Inflammatory macrophage treated with lipopolysaccharide for 1 hour (primary cell): Measurements from ENCODE around the gene MCTP1.

Experiments used
- DNase-seq, 2 donors: peaks; one replicate each; pipeline ENCODE4 v3.0.0-alpha.2; 2020 to 2022

The MCTP1 gene

GRCh38 chr5:95113489-95113888 lies 171.4 kb downstream of the MCTP1 start:
- DNase-seq, result peak in 1 of 2 donors; percentile 2

DNA sequence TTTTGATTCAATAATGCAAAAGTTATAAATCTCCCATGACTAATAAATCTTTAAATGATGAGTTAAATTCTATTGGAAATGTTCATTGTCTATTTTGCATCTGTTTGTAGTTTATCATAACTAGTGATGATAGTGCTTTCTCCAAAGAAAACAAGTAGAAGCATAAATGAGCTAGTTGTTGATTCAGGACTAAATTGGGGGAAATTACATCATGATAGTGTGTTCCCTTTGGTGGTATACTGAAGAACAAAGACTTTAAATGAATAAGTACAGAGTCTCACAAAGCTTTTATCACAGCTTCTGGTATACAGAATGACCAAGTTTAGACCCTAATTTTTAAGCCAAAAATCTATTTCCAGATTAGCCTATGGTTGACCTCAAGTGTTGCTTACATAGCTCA lies 173.8 kb downstream of the MCTP1 start:
- DNase-seq, result no peak

GRCh38 chr5:95110118-95110517 lies 174.8 kb downstream of the MCTP1 start:
- DNase-seq, result no peak

DNA sequence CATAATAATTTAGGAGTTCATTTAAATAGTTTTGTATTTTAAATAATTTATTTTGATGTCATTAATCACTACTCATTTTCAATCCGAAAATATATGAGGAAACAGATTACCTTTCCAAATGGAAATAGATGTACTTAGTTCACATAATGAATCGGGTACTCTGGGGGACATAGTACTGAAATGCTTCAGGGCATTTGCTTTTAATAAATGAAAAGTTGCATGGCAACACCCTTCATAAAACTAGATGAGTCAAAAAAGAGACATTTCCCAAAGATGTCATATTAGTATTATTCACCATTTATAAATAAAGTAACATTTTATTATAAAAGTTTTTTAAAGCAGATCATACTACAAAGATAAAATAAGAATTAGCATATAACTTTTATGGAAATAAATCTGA lies 177.8 kb downstream of the MCTP1 start:
- DNase-seq, result no peak

GRCh38 chr5:95105638-95106037 lies 179.3 kb downstream of the MCTP1 start:
- DNase-seq, result no peak

DNA sequence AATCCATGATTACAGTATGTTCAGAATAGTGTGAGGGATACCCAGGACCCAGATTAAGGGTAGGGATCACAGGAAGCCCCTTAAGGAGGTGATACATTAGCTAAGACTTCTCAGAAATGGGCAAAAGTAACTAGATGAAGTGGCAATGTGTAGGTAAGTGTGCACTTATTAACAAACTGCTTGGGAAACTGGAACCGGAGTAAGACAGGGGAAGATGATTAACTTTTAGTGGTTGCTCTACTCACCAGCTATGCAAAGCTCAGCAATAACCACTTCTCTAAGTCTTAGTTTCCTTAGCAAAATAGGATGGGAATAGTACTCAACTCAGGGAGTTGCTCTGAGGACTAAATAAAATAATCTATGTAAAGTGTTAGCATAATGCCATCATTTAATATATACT lies 182.2 kb downstream of the MCTP1 start:
- DNase-seq, result no peak

- DNase-seq, result no peak
These were observed 182.8 kb downstream of the MCTP1 start for GRCh38 chr5:95102080-95102479.

- DNase-seq, result no peak
These were observed 184.3 kb downstream of the MCTP1 start for GRCh38 chr5:95100551-95100950.

DNA sequence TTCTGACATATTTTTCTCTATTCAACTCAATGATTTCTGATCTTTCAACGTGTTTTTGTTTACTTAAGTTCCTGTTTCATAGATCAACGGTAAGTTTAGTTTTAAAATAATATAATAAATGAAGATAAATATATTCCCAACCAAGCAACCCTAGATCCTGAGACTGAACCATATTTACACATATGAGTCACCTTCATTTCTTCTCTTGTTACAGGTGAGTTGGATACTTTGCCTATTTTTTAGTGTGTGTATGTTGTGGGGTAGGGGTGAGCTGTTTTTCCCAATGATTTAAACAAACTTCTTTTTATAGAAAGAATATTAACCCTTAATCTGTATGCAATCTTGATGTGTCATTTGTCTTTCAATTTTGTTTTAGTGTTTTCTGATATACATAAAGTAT lies 186.9 kb downstream of the MCTP1 start:
- DNase-seq, result no peak

DNA sequence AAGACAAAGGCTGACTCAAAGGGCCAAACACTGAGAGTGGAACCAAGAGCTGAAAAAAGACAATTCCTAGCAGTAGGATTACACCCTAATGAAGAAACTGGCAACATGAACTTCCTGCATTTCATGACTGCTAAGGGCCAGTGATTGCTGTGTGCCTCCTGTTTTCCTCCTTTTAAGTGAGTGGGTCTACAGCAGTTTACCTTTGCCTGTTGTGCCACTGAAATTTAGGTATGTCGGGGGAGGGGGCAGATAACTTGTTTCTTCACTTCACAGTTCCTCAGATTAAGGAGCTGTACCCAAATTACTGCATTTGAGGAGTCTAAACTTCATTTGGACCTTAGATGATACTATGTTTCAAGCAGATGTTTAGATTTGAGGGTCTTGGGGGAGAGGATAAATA lies 191.7 kb downstream of the MCTP1 start:
- no peak for DNase-seq

- DNase-seq, result no peak
These were observed 194.1 kb downstream of the MCTP1 start for GRCh38 chr5:95090774-95091173.

DNA sequence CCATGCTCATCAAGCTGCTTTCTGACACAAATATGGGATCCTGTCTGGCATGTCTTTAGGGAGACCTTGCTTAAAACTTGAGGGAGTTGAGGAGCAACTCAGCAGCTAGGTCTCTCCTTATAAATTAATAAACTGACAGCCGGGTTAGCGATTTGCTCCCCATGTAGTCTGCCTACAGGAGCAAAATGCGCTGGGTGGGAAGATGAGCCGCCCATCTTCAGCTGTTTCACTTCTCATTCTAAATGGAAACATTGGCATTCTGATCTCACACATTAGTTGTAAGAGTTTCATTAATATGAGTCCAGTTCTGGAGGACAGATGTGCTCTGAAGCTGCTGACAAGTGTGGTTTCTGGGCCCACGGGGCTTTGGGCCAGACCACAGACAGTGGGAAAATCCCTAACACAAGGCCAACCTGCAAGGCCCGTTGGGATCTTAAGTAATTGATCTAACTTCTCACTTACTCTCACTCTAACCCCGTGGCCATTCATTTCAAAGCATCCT lies 197.0 kb downstream of the MCTP1 start:
- DNase-seq, result peak; percentile 62 to 81

DNA sequence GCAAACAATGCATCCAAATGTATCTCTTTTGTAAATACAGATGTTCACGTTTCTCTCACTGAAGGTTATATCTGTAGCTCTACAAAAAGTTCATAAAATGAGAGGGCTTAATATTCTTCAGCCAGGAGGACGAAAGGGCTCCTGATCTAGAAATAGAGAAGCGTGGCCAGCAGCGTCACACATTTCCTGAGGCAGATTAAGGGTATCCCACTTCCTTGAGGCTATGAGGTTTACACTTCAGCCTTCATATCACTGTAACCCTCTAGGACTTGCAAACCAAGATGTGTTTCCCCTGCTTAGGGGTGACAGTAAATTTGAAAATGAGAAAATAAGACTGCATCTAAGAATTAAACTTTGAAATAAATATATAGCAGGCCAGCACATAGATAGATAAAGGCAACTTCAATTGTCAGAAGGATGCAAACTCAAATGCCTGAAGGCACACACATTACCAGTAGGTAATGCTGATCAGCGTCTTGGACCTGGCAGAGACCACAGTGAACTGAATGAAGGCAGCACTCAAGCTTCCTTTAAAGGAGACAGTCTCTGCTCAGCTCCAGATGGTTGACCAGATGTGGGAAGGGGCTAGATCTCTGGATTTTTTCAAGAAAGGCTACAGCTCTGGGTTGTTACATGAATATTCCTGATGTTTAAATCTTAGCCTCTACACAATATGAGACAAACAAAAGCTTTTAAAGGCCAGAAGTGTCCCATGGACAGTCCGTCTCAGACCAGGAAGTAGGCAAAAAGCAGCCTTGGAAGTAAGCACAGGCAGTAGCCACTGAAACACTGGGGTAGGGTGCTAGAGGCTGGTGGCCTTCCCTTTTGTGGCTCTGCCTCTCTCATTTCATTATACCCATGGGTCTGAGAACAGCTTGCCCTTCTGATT lies 197.7 kb downstream of the MCTP1 start:
- DNase-seq, result peak; percentile 37 to 47

GRCh38 chr5:95084757-95085156 lies 200.1 kb downstream of the MCTP1 start:
- DNase-seq, result no peak

DNA sequence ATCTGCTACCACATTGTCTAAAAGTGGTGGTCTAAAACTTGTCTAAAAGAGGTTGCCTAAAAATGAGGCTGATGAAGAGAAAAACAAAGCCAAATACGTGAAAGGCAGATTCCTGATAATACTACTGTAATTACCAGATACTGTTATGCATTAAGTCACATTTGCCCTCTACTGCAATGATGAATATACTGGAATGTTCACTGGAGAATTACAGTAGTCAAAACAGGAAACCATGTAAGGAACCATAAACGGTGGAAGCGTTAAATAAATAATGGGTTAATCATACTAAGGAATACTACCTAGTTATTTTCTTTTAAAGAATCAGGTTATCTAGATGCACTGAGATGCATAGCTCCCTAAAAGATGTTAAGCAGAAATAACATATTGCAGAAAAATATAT lies 201.3 kb downstream of the MCTP1 start:
- DNase-seq, result no peak

- DNase-seq, result peak; percentile 62 to 82
These were observed 202.9 kb downstream of the MCTP1 start for GRCh38 chr5:95081982-95082381.

- peak; percentile 97 to 98 for DNase-seq
These were observed 203.4 kb downstream of the MCTP1 start for GRCh38 chr5:95081500-95081960.

DNA sequence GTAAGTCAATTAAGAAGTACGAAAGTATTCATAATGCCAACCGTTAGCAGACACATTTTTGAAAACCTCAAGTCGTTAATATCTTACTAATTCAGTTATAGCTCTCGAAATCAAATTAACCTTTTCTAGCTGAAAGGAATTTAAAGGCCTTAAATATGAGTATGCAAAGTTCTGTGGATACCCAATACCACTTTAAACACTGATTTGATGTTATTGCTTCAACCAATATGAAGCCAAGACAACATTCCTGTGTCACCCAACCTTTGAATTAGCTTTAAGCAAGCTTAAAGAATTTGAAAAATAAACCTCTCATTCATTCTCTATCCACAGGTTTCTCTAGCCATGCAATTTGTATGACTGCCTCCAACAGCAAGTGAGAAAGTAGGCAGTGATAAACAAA lies 204.5 kb downstream of the MCTP1 start:
- DNase-seq, result no peak

GRCh38 chr5:95080030-95080429 lies 204.9 kb downstream of the MCTP1 start:
- peak; percentile 43 to 47 for DNase-seq

- no peak for DNase-seq
These were observed 206.0 kb downstream of the MCTP1 start for GRCh38 chr5:95078868-95079267.

- peak; percentile 58 to 59 for DNase-seq
These were observed 208.3 kb downstream of the MCTP1 start for GRCh38 chr5:95076395-95077185.

DNA sequence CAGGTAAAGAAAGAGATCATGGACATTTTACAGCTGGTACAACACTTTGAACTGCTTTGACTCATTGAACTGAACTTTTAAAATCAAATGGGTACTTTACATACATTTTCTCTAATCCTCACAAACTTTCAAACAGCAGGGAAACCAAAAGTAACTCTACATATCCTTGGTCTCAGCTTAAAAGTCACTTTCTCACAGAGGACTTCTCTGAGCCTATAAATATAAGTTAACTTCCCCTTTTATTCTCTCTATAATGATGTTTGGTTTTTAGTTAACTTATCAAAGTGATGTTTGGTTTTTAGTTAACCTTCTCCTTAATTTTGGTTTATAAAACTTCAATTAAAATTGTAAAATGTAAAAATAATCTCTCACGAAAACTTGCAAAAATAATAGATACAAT lies 209.8 kb downstream of the MCTP1 start:
- DNase-seq, result no peak

DNA sequence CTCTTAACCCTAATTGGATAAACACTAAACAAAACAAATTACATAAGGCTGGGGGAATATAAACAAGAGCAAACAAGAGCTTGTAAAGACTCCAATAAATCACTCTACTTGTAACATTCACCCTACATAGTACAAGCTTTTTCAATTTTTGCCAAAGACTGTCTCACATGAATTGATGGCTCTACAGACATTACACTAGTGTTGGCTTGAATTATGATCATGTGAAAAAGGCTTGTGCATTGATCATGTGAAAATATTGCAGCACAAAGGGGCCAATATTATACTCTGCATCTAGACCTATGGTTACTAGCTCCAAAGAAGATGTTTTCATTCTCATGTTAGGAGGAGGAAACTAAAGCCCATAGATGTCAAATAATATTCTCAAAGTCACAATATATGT lies 212.6 kb downstream of the MCTP1 start:
- peak in 1 of 2 donors; percentile 38 for DNase-seq

DNA sequence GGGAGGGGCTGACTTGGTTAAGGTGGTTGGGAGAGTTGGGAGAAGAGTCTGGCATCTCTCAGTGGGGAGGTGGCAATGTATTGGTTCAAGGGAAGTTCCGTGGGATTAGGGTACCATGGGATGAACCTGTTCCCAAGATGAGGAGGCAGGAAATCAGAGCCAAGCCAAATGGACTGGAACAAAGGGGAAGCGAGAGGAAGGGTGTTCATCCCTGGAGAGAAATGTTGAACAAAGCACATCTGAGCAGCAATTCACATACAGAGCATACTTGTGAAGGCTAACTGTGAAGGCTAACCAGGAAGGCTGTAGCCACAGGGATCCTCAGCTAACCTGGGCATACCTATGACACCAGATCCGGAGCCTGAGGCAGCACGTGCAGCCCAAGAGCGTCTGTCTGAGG lies 214.0 kb downstream of the MCTP1 start:
- no peak for DNase-seq
